HG03159 (cell line): ENCODE measurements around the gene ATXN1.
A peak's percentile ranks its signal among the peaks of the same experiment; 100 is the strongest.

Experiments
- ATAC-seq: cut with Tn5 transposase; IDR thresholded peaks from one replicate; pipeline ENCODE4 v1.9.1; 2021; ENCODE audit warnings: mild to moderate bottlenecking, moderate library complexity; ENCODE audit not compliant: unreplicated experiment

Gene ATXN1

GRCh38 chr6:16355699-16356446, 405.4 kb downstream of the ATXN1 start:
- no peak for ATAC-seq

- no peak for ATAC-seq
Measured at GRCh38 chr6:16355238-16355637, 406.0 kb downstream of the ATXN1 start.

GRCh38 chr6:16354692-16355091, 406.6 kb downstream of the ATXN1 start:
- no peak for ATAC-seq

GRCh38 chr6:16352821-16353438, 408.3 kb downstream of the ATXN1 start:
- no peak for ATAC-seq

GRCh38 chr6:16352258-16352635, 409.0 kb downstream of the ATXN1 start:
- no peak for ATAC-seq

- no peak for ATAC-seq
Measured at GRCh38 chr6:16349544-16349943, 411.7 kb downstream of the ATXN1 start.

- no peak for ATAC-seq
Measured at GRCh38 chr6:16346831-16347230, 414.4 kb downstream of the ATXN1 start.

GRCh38 chr6:16345449-16346330, 415.6 kb downstream of the ATXN1 start:
- no peak for ATAC-seq

GRCh38 chr6:16344756-16345155, 416.5 kb downstream of the ATXN1 start:
- ATAC-seq: no peak

GRCh38 chr6:16343593-16343992, 417.7 kb downstream of the ATXN1 start:
- ATAC-seq: no peak

- ATAC-seq: no peak
Measured at GRCh38 chr6:16339265-16339587, 422.0 kb downstream of the ATXN1 start.

GRCh38 chr6:16338577-16339264, 422.5 kb downstream of the ATXN1 start:
- ATAC-seq: no peak

- no peak for ATAC-seq
Measured at GRCh38 chr6:16337295-16337975, 423.8 kb downstream of the ATXN1 start.

GRCh38 chr6:16336911-16337294, 424.4 kb downstream of the ATXN1 start:
- ATAC-seq: no peak

- ATAC-seq: no peak
Measured at GRCh38 chr6:16336056-16336818, 425.0 kb downstream of the ATXN1 start.

- no peak for ATAC-seq
Measured at GRCh38 chr6:16335176-16335575, 426.1 kb downstream of the ATXN1 start.

GRCh38 chr6:16334671-16335070, 426.6 kb downstream of the ATXN1 start:
- no peak for ATAC-seq

- ATAC-seq: no peak
Measured at GRCh38 chr6:16333580-16333979, 427.7 kb downstream of the ATXN1 start.

- ATAC-seq: peak; percentile 88
Measured at GRCh38 chr6:16332175-16332542, 429.1 kb downstream of the ATXN1 start.
